CD4-positive, alpha-beta T cell (primary cell): ENCODE data around the gene CCDC182. TPM values are rescaled to one million over a fixed set of nuclear protein-coding genes. Genes with fewer than 3 reads are reported as not detected.

ENCODE experiments used
- ATAC-seq: fragments of 200-7000 bp; cut with Tn5 transposase; one replicate; pipeline ENCODE4 v1.10.0; 2022; ENCODE audit warnings: mild to moderate bottlenecking; ENCODE audit not compliant: poor library complexity
- CTCF ChIA-PET: fragments of 350-600 bp; sonication (Branson Sonifier 250); formaldehyde crosslinking; loops from one replicate; lab custom pipeline; 2021; ENCODE audit warnings: antibody characterized with exemption, inconsistent platforms; lab: Charles Lee
- POLR2A ChIA-PET: fragments of 350-600 bp; sonication (Branson Sonifier 250); formaldehyde crosslinking; loops from one replicate; lab custom pipeline; 2021; ENCODE audit warnings: antibody characterized with exemption, inconsistent platforms; lab: Charles Lee
- DNase-seq, 14 experiments: peaks; one replicate each; pipeline ENCODE4 v3.0.0-alpha.2; 2013 to 2020; ENCODE audit warnings: mixed read lengths in 2 of 14
- H3K27ac ChIP-seq, 2 donors: one replicate each; pipeline versions ENCODE4 v1.5.1 to v1.7.0; 2013; ENCODE audit warnings: low read length in 2 of 2, low read depth in 1 of 2, mild to moderate bottlenecking in 1 of 2
- H3K27me3 ChIP-seq, 2 experiments: 1 replicate in 1 of 2; 2 replicates in 1 of 2; pipeline versions ENCODE4 v1.6.1 to v1.7.0; 2013; ENCODE audit warnings: low read length in 2 of 2, control low read depth in 1 of 2, mild to moderate bottlenecking in 1 of 2, moderate library complexity in 1 of 2; ENCODE audit not compliant: insufficient read depth in 2 of 2, control insufficient read depth in 1 of 2
- H3K36me3 ChIP-seq: one replicate; pipeline ENCODE4 v1.6.1; 2013; ENCODE audit warnings: low read length, control low read depth; ENCODE audit not compliant: insufficient read depth
- H3K4me1 ChIP-seq: one replicate; pipeline ENCODE4 v1.6.1; 2013; ENCODE audit warnings: low read length, control low read depth; ENCODE audit not compliant: insufficient read depth
- H3K4me3 ChIP-seq: one replicate; pipeline ENCODE4 v1.5.1; 2013; ENCODE audit warnings: mild to moderate bottlenecking, low read length, moderate library complexity
- H3K9me3 ChIP-seq, 2 experiments: 1 replicate in 1 of 2; 2 replicates in 1 of 2; pipeline versions ENCODE4 v1.6.1 to v1.7.0; 2013; ENCODE audit warnings: low read length in 2 of 2, mild to moderate bottlenecking in 2 of 2, control low read depth in 1 of 2, moderate library complexity in 1 of 2; ENCODE audit not compliant: control insufficient read depth in 1 of 2, insufficient read depth in 1 of 2
- H3K27ac Mint-ChIP-seq: one replicate; pipeline ENCODE4 v1.8.0; 2020; ENCODE audit warnings: mixed read lengths
- H3K27me3 Mint-ChIP-seq: one replicate; pipeline ENCODE4 v1.8.0; 2021; ENCODE audit warnings: mixed read lengths
- H3K36me3 Mint-ChIP-seq: one replicate; pipeline ENCODE4 v1.8.0; 2021; ENCODE audit warnings: low read depth, mixed read lengths
- H3K4me1 Mint-ChIP-seq: one replicate; pipeline ENCODE4 v1.8.0; 2021; ENCODE audit warnings: low read depth, mixed read lengths
- H3K4me3 Mint-ChIP-seq: one replicate; pipeline ENCODE4 v1.8.0; 2020; ENCODE audit warnings: mild to moderate bottlenecking, mixed read lengths
- H3K9me3 Mint-ChIP-seq: one replicate; pipeline ENCODE4 v1.8.0; 2020; ENCODE audit warnings: mixed read lengths
- CTCF ChIP-seq: fragments of 200-600 bp; IDR thresholded peaks from one replicate; pipeline ENCODE4 v1.8.0; 2022; ENCODE audit warnings: antibody characterized with exemption, mild to moderate bottlenecking
- intact Hi-C, 2 experiments: fragments of 100-400 bp; cut with DNase I in 1 of 2; cut with micrococcal nuclease in 1 of 2; formaldehyde crosslinking; loops; one replicate each; pipeline versions ENCODE4 v1.15.1 to v1.9.0; 2023 to 2025; cut with DNase I, micrococcal nuclease
- total RNA-seq, 174 experiments: library from RNA in 2 of 174; stranded (reverse) in 2 of 174; gene quantifications; one replicate each; pipeline ENCODE4 v1.2.3 and lab custom pipeline; 2021 to 2026

The CCDC182 gene
- total RNA-seq, 2 experiments from 2014 or later = not detected

GRCh38 chr17:57723427-57724025 is 21.6 kb downstream of the CCDC182 start:
- Histone ChIP-seq H3K4me1 (no peaks in the 10 kb centered on the region), H3K36me3 (no peaks in the 10 kb centered on the region), H3K27ac (no peak overlapping the region), H3K4me3 (no peak overlapping the region), H3K27me3 (no peaks in the 10 kb centered on the region), H3K9me3 (no peaks in the 10 kb centered on the region)
- H3K27me3 Mint-ChIP-seq = no peaks in the 10 kb centered on the region
- H3K4me3 Mint-ChIP-seq = no peak overlapping the region
- intact Hi-C loops = no loop called here
- TF ChIP-seq CTCF = no peak
- H3K4me1 Mint-ChIP-seq = no peaks in the 10 kb centered on the region
- ChIA-PET CTCF (no interaction called here), POLR2A (no interaction called here)
- no peak overlapping the region for H3K27ac Mint-ChIP-seq
- DNase-seq = no peak
- ATAC-seq = no peak
- no peaks in the 10 kb centered on the region for H3K36me3 Mint-ChIP-seq
- H3K9me3 Mint-ChIP-seq = no peaks in the 10 kb centered on the region

GRCh38 chr17:57722704-57723043 is 22.4 kb downstream of the CCDC182 start:
- no peak overlapping the region for H3K27ac Mint-ChIP-seq
- no peaks in the 10 kb centered on the region for H3K27me3 Mint-ChIP-seq
- ATAC-seq = no peak
- H3K4me1 ChIP-seq = no peaks in the 10 kb centered on the region
- no peak overlapping the region for H3K27ac ChIP-seq
- no peaks in the 10 kb centered on the region for H3K36me3 ChIP-seq
- no peak for DNase-seq
- no peaks in the 10 kb centered on the region for H3K36me3 Mint-ChIP-seq
- ChIA-PET POLR2A (no interaction called here), CTCF (no interaction called here)
- no peaks in the 10 kb centered on the region for H3K9me3 ChIP-seq
- no peaks in the 10 kb centered on the region for H3K4me1 Mint-ChIP-seq
- no peak overlapping the region for H3K4me3 ChIP-seq
- no peaks in the 10 kb centered on the region for H3K27me3 ChIP-seq
- TF ChIP-seq CTCF = no peak
- intact Hi-C loops = no loop called here
- H3K4me3 Mint-ChIP-seq = no peak overlapping the region
- no peaks in the 10 kb centered on the region for H3K9me3 Mint-ChIP-seq

GRCh38 chr17:57721967-57722703 is 23.0 kb downstream of the CCDC182 start:
- ChIA-PET POLR2A (no interaction called here), CTCF (no interaction called here)
- ATAC-seq (no peak), DNase-seq (no peak)
- Mint-ChIP-seq H3K9me3 (no peaks in the 10 kb centered on the region), H3K27ac (no peak overlapping the region), H3K27me3 (peaks cover under 1% of the 10 kb centered on the region), H3K4me3 (no peak overlapping the region), H3K36me3 (no peaks in the 10 kb centered on the region), H3K4me1 (no peaks in the 10 kb centered on the region)
- Histone ChIP-seq H3K27ac (no peak overlapping the region), H3K4me3 (no peak overlapping the region), H3K4me1 (no peaks in the 10 kb centered on the region), H3K36me3 (no peaks in the 10 kb centered on the region), H3K27me3 (peaks cover 0 to under 1% of the 10 kb centered on the region in 2 experiments), H3K9me3 (no peaks in the 10 kb centered on the region)
- TF ChIP-seq CTCF = no peak
- intact Hi-C loops = no loop called here
